ENCODE data around the gene IGF2BP3.
"Not testable (repeated sequence)": the region's sequence is repeated elsewhere in the genome, so short reads cannot be mapped to it uniquely, and the experiment has no call there.

IGF2BP3 gene

DNA sequence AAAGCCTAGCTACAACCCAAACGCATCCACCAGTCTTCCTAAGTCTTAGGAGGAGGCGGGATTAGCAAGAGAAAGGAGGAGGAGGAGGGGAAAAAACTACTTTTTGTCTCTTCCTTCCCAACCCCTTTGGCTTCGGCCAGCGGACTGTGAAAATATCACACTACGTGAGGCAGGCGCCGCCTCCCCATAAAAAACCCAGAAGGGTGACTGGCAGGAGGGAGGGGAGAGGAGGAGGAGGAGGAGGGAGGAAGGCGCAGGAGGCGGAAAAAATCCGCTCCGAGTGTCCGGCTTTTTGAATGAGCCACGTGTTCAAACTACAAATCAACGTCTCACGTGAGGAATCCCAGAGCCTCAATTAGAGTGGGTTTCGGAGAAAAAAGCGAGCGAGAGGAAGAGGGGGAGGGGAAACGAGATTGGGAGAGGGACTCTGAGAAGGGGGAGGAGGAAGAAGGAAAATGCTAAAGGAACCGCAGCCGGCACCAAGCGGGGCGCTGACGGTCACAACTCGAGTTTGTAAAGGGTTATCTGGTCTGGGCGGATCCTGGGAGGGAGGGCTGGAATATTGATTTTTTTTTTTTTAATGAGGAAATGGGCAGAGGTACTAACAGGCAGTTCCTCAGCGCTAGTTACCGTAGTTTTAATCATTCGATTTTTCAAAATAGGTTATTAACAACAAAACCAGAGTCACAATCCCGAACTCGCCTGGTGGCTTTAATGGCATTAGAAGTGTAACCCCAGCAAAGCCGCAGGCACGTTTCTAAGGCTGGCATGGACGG lies at the start of gene IGF2BP3:
Gene IGF2BP3 (minus strand): TSS at position 162 of the 776 bp plus-strand sequence. CDS start 381 bp downstream, outside the sequence.
- DNase-seq = no peak

DNA sequence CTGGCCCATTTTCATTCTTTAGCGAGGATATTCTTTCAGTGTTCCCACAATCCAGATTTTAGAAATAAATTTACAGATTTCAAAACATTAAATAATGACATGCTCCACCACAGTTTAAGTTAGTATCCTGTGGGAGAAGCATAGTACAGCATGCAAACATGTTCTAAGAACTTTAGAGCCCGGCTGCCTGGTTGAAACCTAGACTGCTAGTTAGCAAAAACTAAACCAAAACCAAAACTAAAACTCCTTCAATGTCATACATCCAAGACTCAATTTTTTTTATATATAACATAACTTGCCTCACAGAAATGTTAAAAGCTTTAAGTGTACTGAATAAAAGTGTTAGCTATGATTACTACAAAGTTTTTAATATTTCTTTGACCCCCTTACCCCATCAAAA lies 44.5 kb upstream of the IGF2BP3 start:
- no peak for DNase-seq

DNA sequence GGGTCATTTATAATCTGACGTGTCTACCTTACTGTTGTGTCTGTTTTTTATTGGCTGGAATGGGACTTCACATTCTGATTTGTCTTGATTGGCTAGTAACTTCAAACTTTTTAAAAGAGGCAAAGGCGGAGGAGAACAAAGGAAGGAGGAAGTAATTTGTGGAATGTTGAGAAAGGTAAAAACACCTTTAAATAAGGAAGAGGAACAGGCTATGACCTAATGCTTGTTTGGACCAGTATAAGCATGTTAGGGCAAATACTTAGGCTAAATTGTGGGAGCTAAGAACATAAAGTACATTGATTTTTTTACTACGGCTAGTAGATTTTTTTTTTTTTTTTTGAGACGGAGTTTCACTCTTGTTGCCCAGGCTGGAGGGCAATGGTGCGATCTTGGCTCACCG lies 43.5 kb upstream of the IGF2BP3 start:
- DNase-seq = not testable (repeated sequence)

DNA sequence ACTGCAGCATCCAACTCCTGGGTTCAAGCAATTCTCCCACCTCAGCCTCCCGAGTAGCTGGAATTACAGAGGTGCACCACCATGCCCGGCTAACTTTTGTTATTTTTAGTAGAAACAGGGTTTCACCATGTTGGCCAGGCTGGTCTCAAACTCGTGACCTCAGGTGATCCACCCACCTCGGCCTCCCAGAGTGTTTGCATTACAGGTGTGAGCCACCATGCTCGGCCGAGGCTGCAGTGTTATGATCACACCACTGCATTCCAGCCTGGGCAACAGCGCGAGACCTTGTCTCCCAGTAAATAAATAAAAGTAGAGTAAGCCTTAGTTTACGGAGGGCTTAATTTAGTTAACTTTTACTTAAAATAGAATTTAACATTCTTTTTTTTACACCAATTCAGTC lies 23.7 kb upstream of the IGF2BP3 start:
- no peak for DNase-seq

DNA sequence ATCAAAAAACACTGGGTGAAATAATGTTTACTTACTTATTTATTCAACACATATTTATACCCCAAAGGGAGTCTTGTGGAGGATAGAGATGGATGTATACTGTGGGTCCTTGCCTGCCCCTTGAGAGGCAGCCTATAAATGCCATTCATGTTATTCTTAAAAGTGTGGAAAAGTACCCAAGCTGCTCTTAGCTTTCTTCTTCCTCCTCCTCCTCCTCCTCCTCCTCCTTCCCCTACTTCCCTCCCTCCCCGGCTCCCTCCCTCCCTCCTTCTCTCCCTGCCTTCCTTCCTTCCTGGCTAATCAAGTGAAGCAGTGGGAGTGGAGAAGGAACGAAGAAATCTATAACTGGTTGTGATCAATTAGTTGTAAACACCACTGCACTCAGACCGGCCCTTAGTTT lies 21.2 kb upstream of the IGF2BP3 start:
- no peak for DNase-seq

DNA sequence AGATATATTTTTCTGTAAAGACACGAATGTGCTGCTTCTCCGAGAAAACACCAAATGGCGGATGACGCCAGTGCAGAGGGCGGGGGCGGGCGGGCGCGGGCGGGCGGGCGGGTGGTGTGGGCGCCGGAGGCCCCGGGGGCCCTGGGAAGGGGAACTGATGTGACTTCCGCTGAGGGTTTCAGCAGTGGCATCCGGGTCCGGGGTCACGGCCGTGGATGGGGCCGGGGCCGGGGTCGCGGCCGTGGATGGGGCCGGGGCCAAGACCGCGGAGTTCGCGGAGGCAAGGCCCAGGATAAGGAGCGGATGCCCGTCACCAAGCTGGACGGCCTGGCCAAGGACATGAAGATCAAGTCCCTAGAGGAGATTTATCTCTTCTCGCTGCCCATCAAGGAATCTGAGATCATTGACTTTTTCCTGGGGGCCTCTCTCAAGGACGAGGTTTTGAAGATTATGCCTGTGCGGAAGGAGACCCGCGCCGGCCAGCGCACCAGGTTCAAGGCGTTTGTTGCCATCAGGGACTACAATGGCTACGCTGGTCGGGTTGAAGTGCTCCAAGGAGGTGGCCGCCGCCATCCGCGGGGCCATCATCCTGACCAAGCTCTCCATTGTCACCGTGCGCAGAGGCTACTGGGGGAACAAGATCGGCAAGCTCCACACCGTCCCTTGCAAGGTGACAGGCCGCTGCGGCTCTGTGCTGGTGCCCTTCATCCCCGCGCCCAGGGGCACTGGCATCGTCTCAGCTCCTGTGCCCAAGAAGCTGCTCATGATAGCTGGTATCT lies 20.3 kb upstream of the IGF2BP3 start:
- DNase-seq = peak; percentile 67

DNA sequence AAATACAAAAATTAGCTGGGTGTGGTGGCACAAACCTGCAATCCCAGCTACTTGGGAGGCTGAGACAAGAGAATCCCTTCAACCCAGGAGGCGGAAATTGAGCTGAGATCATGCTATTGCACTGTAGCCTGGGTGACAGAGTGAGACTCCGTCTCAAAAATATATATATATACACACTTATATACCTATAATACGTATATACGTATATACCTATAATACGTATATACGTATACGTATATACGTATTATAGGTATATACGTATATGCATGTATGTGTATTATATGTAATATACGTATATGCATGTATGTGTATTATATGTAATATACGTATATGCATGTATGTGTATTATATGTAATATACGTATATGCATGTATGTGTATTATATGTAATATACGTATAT lies 18.4 kb upstream of the IGF2BP3 start:
- DNase-seq = not testable (repeated sequence)

DNA sequence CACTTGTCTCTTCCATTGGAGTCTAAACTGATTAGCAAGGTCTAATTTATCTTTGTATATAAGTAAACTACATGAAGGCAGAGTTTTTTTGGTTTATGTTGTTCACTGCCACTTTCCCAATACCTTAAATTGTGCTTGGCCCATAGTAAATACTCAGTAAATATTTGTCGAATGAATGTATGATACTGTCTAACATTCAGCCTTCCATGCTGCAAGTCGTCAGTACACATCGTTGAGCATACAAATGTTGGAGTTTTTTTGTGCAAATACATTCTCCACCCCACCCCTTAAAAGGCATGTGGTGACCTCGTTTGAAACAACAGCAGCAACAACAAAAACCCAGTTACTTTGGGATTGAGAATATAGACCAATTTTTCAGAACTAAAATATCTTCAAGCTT lies 17.4 kb upstream of the IGF2BP3 start:
- no peak for DNase-seq

DNA sequence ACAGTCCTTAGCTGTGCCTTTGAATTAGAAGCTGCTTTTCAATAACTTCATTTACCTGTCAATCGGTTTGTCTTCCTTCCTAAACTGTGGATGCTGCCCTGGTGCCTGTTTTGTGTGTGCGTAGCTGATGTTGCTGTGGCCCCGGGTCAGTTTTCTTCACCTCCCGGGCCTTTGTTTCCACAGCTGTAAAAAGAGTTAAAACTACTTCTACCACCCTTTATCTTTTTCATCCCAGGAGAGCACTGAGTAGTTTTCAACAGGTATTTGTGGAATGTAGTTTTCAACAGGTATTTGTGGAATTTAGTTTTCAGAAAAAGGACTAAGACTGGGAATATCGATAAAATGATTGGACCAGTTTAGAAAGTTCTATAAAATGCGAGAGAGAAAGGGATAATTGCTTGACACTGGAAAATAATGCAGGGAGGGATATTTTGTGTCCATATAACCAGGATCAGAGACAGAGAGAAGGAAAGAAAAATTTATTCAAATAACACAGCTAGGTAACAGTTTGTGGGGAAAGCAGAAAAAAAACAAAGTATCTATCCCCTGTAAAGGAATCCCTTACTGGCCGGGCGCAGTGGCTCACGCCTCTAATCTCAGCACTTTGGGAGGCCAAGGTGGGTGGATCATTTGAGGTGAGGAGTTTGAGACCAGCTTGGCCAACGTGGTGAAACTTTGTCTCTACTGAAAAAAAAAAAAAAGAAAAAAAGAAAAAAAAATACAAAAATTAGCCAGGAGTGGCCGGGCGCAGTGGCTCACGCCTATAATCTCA lies 15.9 kb upstream of the IGF2BP3 start:
- no peak for DNase-seq

DNA sequence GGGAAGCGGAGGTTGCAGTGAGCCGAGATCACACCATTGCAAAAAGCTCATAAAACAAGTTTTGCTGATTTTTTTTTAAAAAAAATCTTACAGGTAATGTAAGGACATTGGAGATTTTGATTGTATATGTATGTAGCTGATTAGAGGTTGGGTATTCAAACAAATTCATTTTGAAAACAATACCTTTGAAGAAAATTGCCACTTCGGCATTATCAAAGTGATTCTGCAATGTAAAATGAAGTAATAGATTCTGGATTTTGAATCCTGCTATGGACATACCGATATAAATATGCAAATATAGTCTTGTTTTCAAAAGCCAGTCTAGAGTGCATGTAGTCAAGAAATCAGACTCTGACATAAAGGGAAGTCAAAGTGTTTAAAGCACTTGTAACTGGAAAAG lies 12.4 kb upstream of the IGF2BP3 start:
- no peak for DNase-seq

DNA sequence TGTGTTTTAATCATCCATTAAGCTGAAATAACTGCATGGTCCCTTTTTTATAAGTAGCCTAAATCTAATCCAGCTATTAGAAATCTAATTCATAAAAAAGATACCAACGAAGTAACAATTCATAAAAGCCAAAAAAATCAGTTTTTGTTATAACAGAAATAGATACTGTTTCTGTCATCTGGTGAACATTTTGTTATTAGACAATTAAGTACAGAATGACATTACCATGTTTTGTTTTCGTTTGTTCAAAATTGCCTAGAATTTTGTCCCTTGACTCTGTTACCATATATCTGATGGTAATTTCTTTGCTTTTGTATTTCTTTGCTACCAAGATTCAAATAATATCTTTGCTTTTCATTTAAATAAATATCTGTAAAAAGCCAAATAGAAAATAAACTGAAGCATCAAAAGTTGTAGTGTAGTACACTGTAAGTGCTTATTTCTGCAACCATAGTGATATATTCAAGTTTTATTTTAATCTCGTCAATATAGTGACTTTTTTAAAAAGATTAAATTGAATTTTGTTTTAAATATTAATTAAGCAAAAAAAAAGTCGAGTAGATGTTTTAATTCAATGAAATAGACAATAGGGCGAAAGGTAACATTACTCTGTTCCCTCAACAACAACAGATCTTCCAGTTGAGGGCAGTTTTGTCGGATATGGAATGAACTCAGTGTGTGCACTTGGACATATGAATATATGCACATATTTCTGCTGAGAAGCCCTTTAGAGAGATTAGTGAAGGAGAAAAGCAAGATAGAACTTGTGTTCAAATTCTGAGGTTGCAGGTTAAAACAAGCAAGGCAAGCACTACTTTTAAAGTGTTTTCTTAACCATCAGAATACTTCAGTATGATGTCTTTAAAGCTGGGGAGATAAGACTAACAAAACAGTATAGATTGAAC lies 7.9 kb upstream of the IGF2BP3 start:
- no peak for DNase-seq

DNA sequence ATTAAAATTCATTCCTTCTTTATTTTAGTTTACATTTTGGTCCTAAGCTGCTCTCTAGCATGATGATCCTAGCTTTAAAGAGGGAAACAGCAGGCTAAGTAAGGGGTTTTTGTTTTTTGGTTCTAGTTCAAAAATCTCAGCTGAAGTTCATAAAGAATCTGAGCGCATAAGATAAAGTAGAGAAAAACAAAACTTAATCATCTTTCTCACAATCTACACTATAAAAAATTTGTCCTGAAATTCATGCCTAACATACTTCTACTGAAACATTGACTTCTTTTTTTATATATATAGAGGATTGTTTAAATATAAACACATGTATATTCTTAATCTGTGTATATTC lies 6.8 kb upstream of the IGF2BP3 start:
- no peak for DNase-seq

DNA sequence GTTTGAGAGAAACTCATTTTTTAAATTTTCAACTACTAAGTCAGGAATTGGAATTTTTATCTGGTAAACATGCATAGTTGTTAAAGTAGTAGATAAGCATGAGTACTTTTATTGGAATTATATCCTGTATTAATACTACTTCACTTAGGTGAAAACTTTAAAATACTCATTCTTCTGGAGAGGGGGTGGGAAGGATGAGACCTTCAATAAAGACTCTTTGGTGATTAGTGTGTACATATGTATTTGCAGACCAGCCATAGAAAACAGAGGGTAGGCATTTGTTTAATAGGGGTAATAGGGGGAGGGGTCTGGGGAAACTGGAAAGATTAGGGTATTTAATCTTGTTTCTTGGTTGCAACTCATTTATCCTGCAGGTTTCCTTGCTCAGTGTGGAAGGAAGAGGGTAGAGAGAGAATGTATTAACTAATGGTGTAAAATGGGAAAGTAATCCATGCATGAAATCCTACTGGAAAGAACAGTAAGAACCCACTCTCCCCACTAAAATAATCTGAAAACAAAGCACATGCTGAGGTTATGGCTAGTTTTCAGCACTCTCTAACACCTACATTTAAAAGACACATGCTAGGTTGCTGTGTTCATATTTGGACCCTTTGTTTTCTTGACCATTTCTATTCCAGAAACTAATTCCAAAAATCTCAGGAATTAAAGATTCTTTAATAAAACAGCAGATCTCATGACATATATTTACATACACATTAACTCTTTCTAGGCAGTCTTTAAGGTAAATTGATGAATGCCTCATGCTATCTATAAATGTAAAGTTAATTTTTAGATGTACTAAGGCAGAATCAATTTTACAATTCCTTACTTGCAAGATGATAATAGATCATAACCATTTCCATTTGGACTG lies 6.2 kb upstream of the IGF2BP3 start:
- no peak for DNase-seq

DNA sequence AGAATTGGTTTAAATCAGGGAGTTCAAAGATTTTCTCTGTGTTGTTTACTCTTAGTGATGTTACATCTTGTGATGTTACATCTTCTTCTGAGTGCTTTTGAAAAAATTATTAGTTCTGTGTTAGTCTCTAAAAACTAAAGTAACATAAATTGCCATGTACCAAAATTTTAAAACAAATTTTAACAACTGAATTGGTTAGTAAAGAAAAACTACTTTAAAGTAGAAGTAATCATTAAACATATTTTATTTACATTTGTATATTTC lies 5.2 kb upstream of the IGF2BP3 start:
- DNase-seq = no peak

DNA sequence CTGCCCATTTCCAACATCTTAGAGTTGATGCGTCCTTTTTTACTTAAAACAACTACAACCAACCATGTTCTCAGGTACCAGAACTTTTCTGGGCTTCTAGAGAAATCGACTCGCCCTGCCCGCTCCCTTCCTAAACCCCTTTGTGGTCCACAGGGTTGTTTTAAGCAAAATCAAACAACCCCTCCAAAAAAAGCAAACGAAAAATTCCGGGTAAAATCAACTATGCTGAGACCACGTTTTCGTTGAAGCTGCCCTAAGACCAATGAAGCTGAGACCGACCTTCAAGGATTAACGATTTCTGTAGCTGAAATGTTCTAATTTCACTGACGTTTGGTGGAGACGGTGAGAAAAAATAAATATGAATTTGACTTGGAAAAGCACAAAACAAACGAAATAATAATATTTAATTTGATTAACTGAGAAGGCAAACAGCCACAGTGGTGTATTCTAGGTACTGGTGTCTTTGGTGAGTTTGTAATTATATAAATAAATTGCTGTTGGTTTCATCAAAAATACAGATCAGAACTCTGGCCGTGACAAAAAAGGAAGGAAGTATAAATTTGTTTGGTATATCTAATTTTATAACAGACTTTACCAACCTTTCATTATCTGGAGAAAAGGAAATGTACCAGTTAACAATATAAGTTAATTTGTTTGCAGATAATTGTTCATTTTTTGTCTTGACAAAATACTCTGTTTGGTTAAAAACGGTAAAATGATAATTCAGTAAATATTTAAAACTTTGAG lies 4.7 kb upstream of the IGF2BP3 start:
- DNase-seq = no peak

DNA sequence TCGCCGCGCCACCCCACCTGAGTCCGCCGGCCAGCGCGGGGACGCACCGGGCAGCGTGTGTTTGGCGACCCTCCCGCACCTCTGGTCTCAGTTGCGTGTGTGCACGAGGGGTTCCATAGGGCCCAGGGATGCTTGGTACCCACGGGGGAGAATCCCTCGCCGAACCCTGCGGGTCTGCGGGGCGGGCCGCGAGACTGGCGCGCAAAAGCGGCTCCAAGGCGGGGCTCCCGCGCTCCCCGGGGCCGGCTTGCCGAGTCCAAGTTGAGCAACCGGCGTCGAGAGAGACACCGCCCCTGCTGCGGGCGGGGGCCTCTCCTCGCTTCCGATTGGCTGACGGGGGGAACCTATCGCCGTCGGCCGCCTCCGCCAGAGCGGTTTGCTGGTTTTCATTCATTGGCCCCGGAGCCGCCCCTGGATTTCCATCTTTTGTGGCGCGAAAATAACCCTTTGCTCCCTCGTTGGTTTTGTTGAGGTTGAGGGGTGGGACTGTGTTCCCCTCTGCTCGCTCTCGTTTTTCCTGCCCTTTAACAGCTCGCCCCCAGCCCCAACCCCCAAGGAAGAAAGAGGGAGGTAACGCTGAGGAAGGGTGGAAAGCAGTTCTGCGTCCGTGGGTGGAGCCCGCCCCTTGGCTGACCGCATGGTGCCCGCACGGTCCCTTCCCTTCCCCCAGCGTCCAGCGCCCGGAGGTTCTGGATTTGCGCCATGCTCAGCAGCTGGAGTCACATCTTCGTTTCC lies 4.0 kb upstream of the IGF2BP3 start:
- peak; percentile 76 for DNase-seq

DNA sequence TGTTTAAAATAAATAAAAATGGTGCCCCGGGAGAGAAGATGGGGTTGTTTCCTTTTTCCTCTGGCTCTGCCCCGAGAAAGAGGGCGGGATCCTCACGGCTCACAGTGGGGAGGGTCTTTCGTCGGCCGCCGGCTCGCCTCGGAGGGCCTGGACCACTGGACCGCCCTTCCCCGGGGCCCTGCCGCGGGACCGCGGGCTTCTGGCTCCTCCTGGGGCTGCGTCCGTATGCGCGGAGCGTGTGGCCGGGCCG lies 3.5 kb upstream of the IGF2BP3 start:
- DNase-seq = no peak

DNA sequence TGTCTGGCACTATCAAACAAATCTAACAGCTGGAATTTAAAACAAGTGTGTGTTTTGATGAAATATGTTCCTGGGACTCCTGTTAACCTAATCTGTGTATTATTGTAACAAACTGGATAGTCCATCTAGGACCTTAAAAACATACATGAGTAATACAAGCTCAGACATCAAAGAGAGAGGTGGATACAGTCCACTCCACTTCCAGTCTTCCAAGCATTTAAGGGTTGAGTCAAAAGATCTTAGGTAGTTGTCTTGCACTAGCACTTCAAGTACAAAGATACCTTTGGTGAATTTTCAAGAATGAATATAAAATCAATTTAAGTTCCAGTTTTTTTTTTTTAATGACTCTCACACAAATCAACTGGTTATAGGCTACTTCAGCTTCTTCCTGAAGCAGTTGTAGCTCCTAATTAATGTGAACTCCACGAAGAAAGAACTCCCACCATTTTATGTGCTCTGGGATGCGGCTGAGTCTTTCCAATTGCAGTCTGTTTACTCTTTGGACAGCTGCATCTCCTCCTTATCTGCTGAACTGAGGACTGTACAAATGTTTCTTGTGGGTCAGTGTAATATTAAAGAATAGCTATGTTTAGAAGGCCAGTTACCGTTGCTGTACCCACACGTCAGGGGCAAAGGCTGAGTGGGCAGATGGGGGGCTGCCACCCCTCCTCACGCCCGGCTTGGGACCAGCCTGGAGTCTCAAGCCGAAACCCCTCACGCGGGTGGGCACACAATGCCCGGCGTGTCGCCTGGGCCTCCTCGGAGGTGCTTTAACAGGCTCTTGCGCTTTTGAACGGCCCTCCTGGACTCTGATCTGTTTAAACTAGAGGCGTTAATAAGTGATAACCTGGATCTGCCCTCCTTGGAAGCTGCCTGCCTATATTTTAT lies 2.9 kb upstream of the IGF2BP3 start:
- no peak for DNase-seq

DNA sequence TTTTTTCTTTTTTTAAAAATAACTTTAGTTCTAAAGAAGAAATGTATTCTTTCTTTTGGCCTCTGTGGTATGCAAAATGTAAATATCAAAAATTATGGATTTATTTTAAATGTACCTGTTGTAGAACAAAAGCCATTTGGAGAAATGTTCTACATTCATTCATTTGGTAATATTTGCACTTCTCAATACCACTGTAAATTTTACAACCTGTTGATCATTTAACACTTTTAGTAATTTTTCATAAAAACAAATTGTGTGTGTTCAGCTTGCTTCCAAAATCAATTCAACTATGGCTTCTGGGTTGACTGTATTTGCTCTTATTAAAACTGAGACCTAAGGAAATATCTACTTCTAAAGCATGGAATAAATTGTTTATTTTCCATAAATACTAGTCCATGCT lies 2.3 kb upstream of the IGF2BP3 start:
- no peak for DNase-seq

DNA sequence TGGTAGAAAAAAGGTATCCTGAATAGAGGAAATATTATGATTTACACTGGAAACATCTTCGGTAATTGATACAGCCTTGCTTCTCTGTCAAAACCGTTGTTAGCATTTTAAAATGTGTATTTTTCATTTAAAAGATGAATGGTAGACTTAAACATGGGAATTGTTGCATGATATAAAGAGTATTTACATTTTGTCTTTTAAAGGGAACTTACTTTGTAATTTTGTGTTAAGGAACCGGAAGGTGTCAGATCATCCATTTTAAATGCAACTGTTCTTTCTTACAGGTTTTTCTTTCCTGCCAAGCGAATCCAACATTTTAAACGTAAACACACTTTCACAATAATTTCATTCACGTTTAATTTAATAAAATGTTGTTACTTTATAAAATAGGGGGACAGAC lies 1.8 kb upstream of the IGF2BP3 start:
- DNase-seq = no peak
